Erythroblast (primary cell): ENCODE measurements around the gene POLE.

Experiments used
- GATA1 ChIP-seq: IDR thresholded peaks from 2 replicates; pipeline ENCODE4 v1.6.1; 2011; ENCODE audit warnings: low read depth, mild to moderate bottlenecking, control low read depth, low read length, moderate library complexity
- POLR2A ChIP-seq: IDR thresholded peaks from 2 replicates; pipeline ENCODE4 v1.6.1; 2011; ENCODE audit warnings: mild to moderate bottlenecking, low read length

- TF ChIP-seq POLR2A (no peak), GATA1 (no peak)
Measured at GRCh38 chr12:132587781-132588180, 99.4 kb downstream of the POLE start.
